HCT116 (cell line): ENCODE measurements around the gene ADGRB3. TPM values are rescaled to one million over a fixed set of nuclear protein-coding genes. Genes with fewer than 3 reads are reported as not detected.

Experiments used
- ATAC-seq: fragments of 200-7000 bp; cut with Tn5 transposase; 2 replicates; pipeline ENCODE4 v1.9.1; 2020; ENCODE audit warnings: mild to moderate bottlenecking, moderate library complexity
- BruUV-seq: library from RNA; stranded (reverse); fragments of 400-500 nt; replicated peaks from 2 replicates; lab custom pipeline; 2021; lab: Mats Ljungman, UMichigan
- CTCF ChIA-PET: fragments of 300-600 bp; sonication (Branson Sonifier 250); formaldehyde crosslinking; loops from one replicate; lab custom pipeline; 2021; ENCODE audit warnings: antibody characterized with exemption; lab: Charles Lee
- POLR2A ChIA-PET: fragments of 300-600, 350-600 bp; sonication (Branson Sonifier 250); formaldehyde crosslinking; loops from one replicate; lab custom pipeline; 2021; ENCODE audit warnings: antibody characterized with exemption; lab: Charles Lee
- RAD21 ChIA-PET, 2 experiments: fragments of 300-600 bp; sonication (Branson Sonifier 250); formaldehyde crosslinking; loops; one replicate each; lab custom pipeline; 2023; ENCODE audit warnings: low total read pairs in 2 of 2; ENCODE audit not compliant: uncharacterized antibody in 2 of 2, unreplicated experiment in 2 of 2, low non-redundant PET in 1 of 2; lab: Charles Lee
- DNase-seq: peaks from one replicate; pipeline ENCODE4 v3.0.0-alpha.2; 2010; ENCODE audit warnings: low read depth, low spot score
- H2AFZ ChIP-seq: fragments of 200-600 bp; shearing (Covaris generic), sonication (generic); 2 replicates; pipeline ENCODE4 v1.6.1; 2017; ENCODE audit warnings: low read depth, mixed run types, mixed read lengths, antibody characterized with exemption, low read length; ENCODE audit not compliant: poor library complexity, severe bottlenecking
- H3K27ac ChIP-seq: 2 replicates; pipeline ENCODE4 v1.5.1; 2012; ENCODE audit warnings: low read depth, low read length
- H3K27me3 ChIP-seq: fragments of 200-600 bp; sonication (generic); 2 replicates; pipeline ENCODE4 v1.6.1; 2016; ENCODE audit warnings: mixed run types, low read length, mixed read lengths; ENCODE audit not compliant: insufficient read depth
- H3K36me3 ChIP-seq, 2 experiments: fragments of 200-500 bp in 1 of 2; fragments of 200-600 bp in 1 of 2; sonication (Bioruptor generic) in 1 of 2; sonication (generic) in 1 of 2; 2 replicates each; pipeline versions ENCODE4 v1.5.1 to v1.6.1; 2014 to 2016; ENCODE audit warnings: low read length in 2 of 2, inconsistent platforms in 1 of 2, mixed read lengths in 1 of 2, mixed run types in 1 of 2; ENCODE audit not compliant: insufficient read depth in 2 of 2, control insufficient read depth in 1 of 2
- H3K4me1 ChIP-seq, 2 experiments: fragments of 200-600 bp in 1 of 2; sonication (generic) in 1 of 2; 2 replicates each; pipeline versions ENCODE4 v1.5.1 to v1.6.1; 2012 to 2017; ENCODE audit warnings: low read length in 2 of 2, inconsistent platforms in 1 of 2, mild to moderate bottlenecking in 1 of 2, mixed read lengths in 1 of 2, mixed run types in 1 of 2, moderate library complexity in 1 of 2; ENCODE audit not compliant: insufficient read depth in 2 of 2, control insufficient read depth in 1 of 2
- H3K4me2 ChIP-seq: fragments of 200-600 bp; sonication (generic); 2 replicates; pipeline ENCODE4 v1.6.1; 2017; ENCODE audit warnings: mixed run types, low read length, mixed read lengths
- H3K4me3 ChIP-seq, 2 experiments: fragments of 200-600 bp in 1 of 2; sonication (generic) in 1 of 2; replicated peaks in 1 of 2; 2 replicates each; pipeline ENCODE4 v1.5.1; 2011 to 2016; ENCODE audit warnings: low read length in 2 of 2, control low read depth in 1 of 2, low read depth in 1 of 2, mild to moderate bottlenecking in 1 of 2, mixed read lengths in 1 of 2, mixed run types in 1 of 2
- H3K79me2 ChIP-seq: fragments of 200-600 bp; sonication (generic); 2 replicates; pipeline ENCODE4 v1.6.1; 2017; ENCODE audit warnings: mild to moderate bottlenecking, mixed run types, low read length, moderate library complexity, mixed read lengths; ENCODE audit not compliant: insufficient read depth
- H3K9ac ChIP-seq: fragments of 200-600 bp; sonication (generic); 2 replicates; pipeline ENCODE4 v1.6.1; 2016; ENCODE audit warnings: low read length, mixed read lengths
- H3K9me2 ChIP-seq: fragments of 200-600 bp; sonication (generic), shearing (Covaris generic); 2 replicates; pipeline ENCODE4 v1.6.1; 2017; ENCODE audit warnings: mixed run types, mild to moderate bottlenecking, moderate library complexity; ENCODE audit not compliant: insufficient read depth
- H3K9me3 ChIP-seq, 2 experiments: fragments of 200-500 bp in 1 of 2; fragments of 200-600 bp in 1 of 2; sonication (Bioruptor generic) in 1 of 2; sonication (generic) in 1 of 2; 2 replicates each; pipeline ENCODE4 v1.6.1; 2014 to 2017; ENCODE audit warnings: low read length in 2 of 2, mixed read lengths in 2 of 2, inconsistent platforms in 1 of 2, low read depth in 1 of 2, mild to moderate bottlenecking in 1 of 2, mixed run types in 1 of 2, moderate library complexity in 1 of 2; ENCODE audit not compliant: control insufficient read depth in 1 of 2, insufficient read depth in 1 of 2
- H4K20me1 ChIP-seq: fragments of 200-600 bp; sonication (generic), shearing (Covaris generic); 2 replicates; pipeline ENCODE4 v1.6.1; 2017; ENCODE audit warnings: mixed run types, mild to moderate bottlenecking, moderate library complexity; ENCODE audit not compliant: insufficient read depth
- CBX3 ChIP-seq: IDR thresholded peaks from 2 replicates; pipeline ENCODE4 v1.6.1; 2012; ENCODE audit warnings: low read depth
- EGR1 ChIP-seq: IDR thresholded peaks from 2 replicates; pipeline ENCODE4 v1.6.1; 2012; ENCODE audit warnings: low read depth
- ELF1 ChIP-seq: IDR thresholded peaks from 2 replicates; pipeline ENCODE4 v1.6.1; 2012; ENCODE audit warnings: low read depth, borderline replicate concordance
- FOSL1 ChIP-seq: IDR thresholded peaks from 2 replicates; pipeline ENCODE4 v1.6.1; 2012; ENCODE audit warnings: low read depth
- JUND ChIP-seq: IDR thresholded peaks from 2 replicates; pipeline ENCODE4 v1.6.1; 2012
- POLR2A ChIP-seq: IDR thresholded peaks from 2 replicates; pipeline ENCODE4 v1.7.0; 2011; ENCODE audit warnings: borderline replicate concordance; ENCODE audit not compliant: insufficient read depth, insufficient read length; ENCODE audit errors: extremely low read depth
- POLR2AphosphoS5 ChIP-seq: IDR thresholded peaks from 2 replicates; pipeline ENCODE4 v1.6.1; 2011; ENCODE audit warnings: mild to moderate bottlenecking, low read depth, low read length, moderate library complexity
- RAD21 ChIP-seq: IDR thresholded peaks from 2 replicates; pipeline ENCODE4 v1.6.1; 2012; ENCODE audit warnings: low read depth, mild to moderate bottlenecking
- SIN3A ChIP-seq: IDR thresholded peaks from 2 replicates; pipeline ENCODE4 v1.6.1; 2012; ENCODE audit warnings: low read depth
- SP1 ChIP-seq: IDR thresholded peaks from 2 replicates; pipeline ENCODE4 v1.6.1; 2012; ENCODE audit warnings: low read depth
- SRF ChIP-seq: IDR thresholded peaks from 2 replicates; pipeline ENCODE4 v1.6.1; 2012; ENCODE audit warnings: low read depth
- TCF7L2 ChIP-seq: IDR thresholded peaks from 2 replicates; pipeline ENCODE4 v1.7.0; 2011; ENCODE audit warnings: borderline replicate concordance, inconsistent platforms; ENCODE audit not compliant: insufficient read depth, insufficient read length; ENCODE audit errors: extremely low read depth
- YY1 ChIP-seq: IDR thresholded peaks from 2 replicates; pipeline ENCODE4 v1.6.1; 2011; ENCODE audit warnings: low read length, low read depth, moderate library complexity, mild to moderate bottlenecking; ENCODE audit not compliant: insufficient replicate concordance; ENCODE audit errors: extremely low read depth
- ZNF274 ChIP-seq: fragments of 200-500 bp; sonication (Bioruptor generic); IDR thresholded peaks from 2 replicates; pipeline ENCODE4 v1.6.1; 2014; ENCODE audit warnings: mild to moderate bottlenecking, low read depth, low read length, inconsistent platforms
- intact Hi-C: fragments of 100-400 bp; cut with micrococcal nuclease; formaldehyde crosslinking; loops from 2 replicates; pipeline ENCODE4 v1.10.0; 2022
- total RNA-seq: library from RNA; stranded (reverse); gene quantifications from one replicate; pipeline ENCODE4 v1.2.1, GENCODE V29; 2021; ENCODE audit not compliant: unreplicated experiment
- TF ChIP-seq, protein P1 (sequence below): IDR thresholded peaks from 2 replicates; pipeline ENCODE4 v1.6.1; 2012
- TF ChIP-seq, protein P2 (sequence below), 3 experiments: fragments of 200-600 bp in 1 of 3; sonication (generic) in 1 of 3; IDR thresholded peaks in 2 of 3; conservative IDR thresholded peaks in 1 of 3; 2 replicates each; pipeline ENCODE4 v1.5.1; 2012 to 2017; ENCODE audit warnings: low read depth in 2 of 3, low read length in 2 of 3, antibody characterized with exemption in 1 of 3, borderline replicate concordance in 1 of 3, control low read depth in 1 of 3, mild to moderate bottlenecking in 1 of 3, mixed read lengths in 1 of 3, mixed run types in 1 of 3, moderate library complexity in 1 of 3; ENCODE audit not compliant: insufficient read depth in 1 of 3
- TF ChIP-seq, protein P3 (sequence below): IDR thresholded peaks from 2 replicates; pipeline ENCODE4 v1.6.1; 2012
- TF ChIP-seq, protein P4 (sequence below): IDR thresholded peaks from 2 replicates; pipeline ENCODE4 v1.6.1; 2011; ENCODE audit warnings: mild to moderate bottlenecking, low read length, moderate library complexity; ENCODE audit not compliant: insufficient replicate concordance; ENCODE audit errors: extremely low read depth

ADGRB3 gene
- total RNA-seq, 1 experiment from 2014 or later: not detected

DNA sequence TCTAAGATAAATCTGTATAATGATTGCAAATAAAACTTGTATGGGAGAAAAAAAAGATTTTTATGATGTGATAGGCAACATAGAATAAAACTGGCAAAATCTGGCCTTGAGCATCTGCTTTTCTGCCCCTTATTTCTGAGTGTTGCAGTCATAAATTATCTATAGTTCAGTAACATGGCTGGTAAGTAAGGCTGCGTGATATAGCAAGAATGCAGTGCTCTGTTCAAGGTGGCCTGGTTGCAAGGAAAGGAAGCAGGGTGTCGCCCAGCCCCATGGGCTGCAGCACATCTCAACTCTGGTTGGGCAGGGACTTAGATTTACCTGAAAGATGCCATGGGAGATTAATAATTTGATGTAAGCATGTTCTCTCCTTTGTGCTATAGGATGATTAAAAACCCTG, 582.3 kb downstream of the ADGRB3 start:
- ATAC-seq (no peak), DNase-seq (no peak)
- Histone ChIP-seq H3K9ac (no peak overlapping the region), H3K9me3 (peaks cover 6 to 18% of the 10 kb centered on the region in 2 experiments; a peak in 2 of 4 replicates), H4K20me1 (no peaks in the 10 kb centered on the region), H3K36me3 (no peaks in the 10 kb centered on the region), H2AFZ (no peak overlapping the region), H3K4me1 (no peaks in the 10 kb centered on the region), H3K79me2 (no peaks in the 10 kb centered on the region), H3K9me2 (no peaks in the 10 kb centered on the region), H3K4me3 (no peak overlapping the region), H3K27me3 (no peaks in the 10 kb centered on the region), H3K27ac (no peak overlapping the region), H3K4me2 (no peak overlapping the region)
- RAD21 ChIA-PET: no interaction called here
- CTCF ChIA-PET: no interaction called here
- no peak for TF ChIP-seq EGR1
- TF ChIP-seq, protein P1, sequence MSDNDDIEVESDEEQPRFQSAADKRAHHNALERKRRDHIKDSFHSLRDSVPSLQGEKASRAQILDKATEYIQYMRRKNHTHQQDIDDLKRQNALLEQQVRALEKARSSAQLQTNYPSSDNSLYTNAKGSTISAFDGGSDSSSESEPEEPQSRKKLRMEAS: no peak
- no peak for TF ChIP-seq JUND
- TF ChIP-seq FOSL1: no peak
- POLR2A ChIA-PET: no interaction called here
- intact Hi-C loops: no loop called here
- BruUV-seq: no TSS peak

DNA sequence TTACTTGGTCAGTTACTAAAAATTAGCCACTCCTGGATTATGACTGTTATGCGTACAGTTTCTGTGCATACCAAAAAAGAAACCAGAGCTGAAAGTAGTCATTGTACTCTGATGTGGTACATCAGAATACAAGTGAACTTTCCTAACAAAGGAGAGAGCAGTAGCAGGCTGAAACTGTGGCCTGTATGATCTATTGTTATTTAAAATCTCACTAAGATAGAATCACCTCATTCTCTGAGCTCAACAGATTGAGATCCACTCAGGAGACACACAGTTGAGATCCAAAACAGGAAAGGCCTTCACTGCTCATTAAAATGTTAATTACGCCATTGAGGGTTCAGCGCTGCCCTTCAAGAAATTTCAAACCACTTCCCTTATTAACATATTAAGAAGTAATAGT, 585.3 kb downstream of the ADGRB3 start:
- Histone ChIP-seq H3K79me2 (no peaks in the 10 kb centered on the region), H3K4me1 (no peaks in the 10 kb centered on the region), H4K20me1 (no peaks in the 10 kb centered on the region), H3K9me2 (no peaks in the 10 kb centered on the region), H3K4me3 (no peak overlapping the region), H3K9me3 (peaks cover 6 to 22% of the 10 kb centered on the region in 2 experiments; a peak in 3 of 4 replicates), H3K27ac (no peak overlapping the region), H3K9ac (no peak overlapping the region), H3K4me2 (no peak overlapping the region), H2AFZ (no peak overlapping the region), H3K27me3 (no peaks in the 10 kb centered on the region), H3K36me3 (no peaks in the 10 kb centered on the region)
- DNase-seq (no peak), ATAC-seq (no peak)
- RAD21 ChIA-PET: no interaction called here
- CTCF ChIA-PET: no interaction called here
- TF ChIP-seq, protein P2, sequence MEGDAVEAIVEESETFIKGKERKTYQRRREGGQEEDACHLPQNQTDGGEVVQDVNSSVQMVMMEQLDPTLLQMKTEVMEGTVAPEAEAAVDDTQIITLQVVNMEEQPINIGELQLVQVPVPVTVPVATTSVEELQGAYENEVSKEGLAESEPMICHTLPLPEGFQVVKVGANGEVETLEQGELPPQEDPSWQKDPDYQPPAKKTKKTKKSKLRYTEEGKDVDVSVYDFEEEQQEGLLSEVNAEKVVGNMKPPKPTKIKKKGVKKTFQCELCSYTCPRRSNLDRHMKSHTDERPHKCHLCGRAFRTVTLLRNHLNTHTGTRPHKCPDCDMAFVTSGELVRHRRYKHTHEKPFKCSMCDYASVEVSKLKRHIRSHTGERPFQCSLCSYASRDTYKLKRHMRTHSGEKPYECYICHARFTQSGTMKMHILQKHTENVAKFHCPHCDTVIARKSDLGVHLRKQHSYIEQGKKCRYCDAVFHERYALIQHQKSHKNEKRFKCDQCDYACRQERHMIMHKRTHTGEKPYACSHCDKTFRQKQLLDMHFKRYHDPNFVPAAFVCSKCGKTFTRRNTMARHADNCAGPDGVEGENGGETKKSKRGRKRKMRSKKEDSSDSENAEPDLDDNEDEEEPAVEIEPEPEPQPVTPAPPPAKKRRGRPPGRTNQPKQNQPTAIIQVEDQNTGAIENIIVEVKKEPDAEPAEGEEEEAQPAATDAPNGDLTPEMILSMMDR (IDR thresholded peaks at IDR 0.05 in 2 of 3, conservative IDR thresholded peaks at IDR 0.05 in 1 of 3; ENCODE audit: borderline replicate concordance in 1 of 3, insufficient read depth in 1 of 3, low read depth in 2 of 3, low read length in 2 of 3): no peak
- no peak for TF ChIP-seq POLR2AphosphoS5
- TF ChIP-seq SRF: no peak
- no peak for TF ChIP-seq YY1
- TF ChIP-seq, protein P3, sequence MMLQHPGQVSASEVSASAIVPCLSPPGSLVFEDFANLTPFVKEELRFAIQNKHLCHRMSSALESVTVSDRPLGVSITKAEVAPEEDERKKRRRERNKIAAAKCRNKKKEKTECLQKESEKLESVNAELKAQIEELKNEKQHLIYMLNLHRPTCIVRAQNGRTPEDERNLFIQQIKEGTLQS: no peak
- TF ChIP-seq CBX3: no peak
- TF ChIP-seq RAD21: no peak
- no peak for TF ChIP-seq JUND
- no peak for TF ChIP-seq TCF7L2
- no peak for TF ChIP-seq SP1
- no peak for TF ChIP-seq ZNF274
- no peak for TF ChIP-seq FOSL1
- TF ChIP-seq SIN3A: no peak
- TF ChIP-seq EGR1: no peak
- TF ChIP-seq, protein P4, sequence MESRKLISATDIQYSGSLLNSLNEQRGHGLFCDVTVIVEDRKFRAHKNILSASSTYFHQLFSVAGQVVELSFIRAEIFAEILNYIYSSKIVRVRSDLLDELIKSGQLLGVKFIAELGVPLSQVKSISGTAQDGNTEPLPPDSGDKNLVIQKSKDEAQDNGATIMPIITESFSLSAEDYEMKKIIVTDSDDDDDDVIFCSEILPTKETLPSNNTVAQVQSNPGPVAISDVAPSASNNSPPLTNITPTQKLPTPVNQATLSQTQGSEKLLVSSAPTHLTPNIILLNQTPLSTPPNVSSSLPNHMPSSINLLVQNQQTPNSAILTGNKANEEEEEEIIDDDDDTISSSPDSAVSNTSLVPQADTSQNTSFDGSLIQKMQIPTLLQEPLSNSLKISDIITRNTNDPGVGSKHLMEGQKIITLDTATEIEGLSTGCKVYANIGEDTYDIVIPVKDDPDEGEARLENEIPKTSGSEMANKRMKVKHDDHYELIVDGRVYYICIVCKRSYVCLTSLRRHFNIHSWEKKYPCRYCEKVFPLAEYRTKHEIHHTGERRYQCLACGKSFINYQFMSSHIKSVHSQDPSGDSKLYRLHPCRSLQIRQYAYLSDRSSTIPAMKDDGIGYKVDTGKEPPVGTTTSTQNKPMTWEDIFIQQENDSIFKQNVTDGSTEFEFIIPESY: no peak
- TF ChIP-seq ELF1: no peak
- no peak for TF ChIP-seq POLR2A
- POLR2A ChIA-PET: no interaction called here
- intact Hi-C loops: no loop called here
- BruUV-seq: no TSS peak
